NCI-H345 treated with DMSO at 0.1 percent for 48 hours (cell line): ENCODE data around the gene PTPA.
"Not testable (repeated sequence)": the region's sequence is repeated elsewhere in the genome, so short reads cannot be mapped to it uniquely, and the experiment has no call there.

Experiments
- DNase-seq: peaks from one replicate; lab custom pipeline; 2025; ENCODE audit not compliant: unreplicated experiment; lab: John Stamatoyannopoulos, UW

Gene PTPA

DNA sequence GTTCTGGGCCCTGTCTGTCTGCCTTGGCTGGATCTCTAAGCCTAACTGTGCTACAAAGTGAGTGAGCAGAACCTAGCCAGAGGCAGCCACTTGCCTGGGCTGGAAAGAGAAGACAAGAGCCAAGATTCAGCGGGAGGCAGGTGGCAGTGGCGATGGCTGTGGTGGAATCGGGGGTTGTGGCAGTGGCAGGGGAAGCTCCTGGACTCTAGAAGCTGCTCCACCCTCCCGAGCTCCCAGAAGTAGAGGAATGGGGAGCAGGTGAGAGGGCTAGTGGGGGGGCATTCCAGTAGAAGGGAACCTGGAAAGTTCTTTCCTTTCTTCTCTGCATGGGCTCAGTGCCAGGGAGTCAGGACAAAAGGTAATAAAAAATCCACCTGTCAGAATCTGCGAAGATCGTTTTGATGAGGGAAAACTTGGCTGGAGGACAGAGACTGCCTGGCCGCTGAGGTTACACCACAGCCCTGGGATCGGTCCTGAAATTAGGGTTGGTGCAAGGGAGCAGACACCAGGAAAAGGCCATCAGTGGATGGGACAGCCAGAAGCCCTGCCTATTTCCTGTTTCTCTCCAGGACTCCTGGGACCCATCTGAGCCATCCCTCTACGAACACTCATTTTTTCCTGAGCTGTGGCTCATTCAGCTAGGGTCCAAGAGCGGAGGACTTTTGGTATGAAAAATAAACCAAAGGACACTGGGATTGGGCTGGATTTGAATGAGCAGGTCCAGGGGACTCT is 2.2 kb upstream of the PTPA start:
- no peak for DNase-seq

- no peak for DNase-seq
Measured at GRCh38 chr9:129109537-129109903, 1.7 kb upstream of the PTPA start.

DNA sequence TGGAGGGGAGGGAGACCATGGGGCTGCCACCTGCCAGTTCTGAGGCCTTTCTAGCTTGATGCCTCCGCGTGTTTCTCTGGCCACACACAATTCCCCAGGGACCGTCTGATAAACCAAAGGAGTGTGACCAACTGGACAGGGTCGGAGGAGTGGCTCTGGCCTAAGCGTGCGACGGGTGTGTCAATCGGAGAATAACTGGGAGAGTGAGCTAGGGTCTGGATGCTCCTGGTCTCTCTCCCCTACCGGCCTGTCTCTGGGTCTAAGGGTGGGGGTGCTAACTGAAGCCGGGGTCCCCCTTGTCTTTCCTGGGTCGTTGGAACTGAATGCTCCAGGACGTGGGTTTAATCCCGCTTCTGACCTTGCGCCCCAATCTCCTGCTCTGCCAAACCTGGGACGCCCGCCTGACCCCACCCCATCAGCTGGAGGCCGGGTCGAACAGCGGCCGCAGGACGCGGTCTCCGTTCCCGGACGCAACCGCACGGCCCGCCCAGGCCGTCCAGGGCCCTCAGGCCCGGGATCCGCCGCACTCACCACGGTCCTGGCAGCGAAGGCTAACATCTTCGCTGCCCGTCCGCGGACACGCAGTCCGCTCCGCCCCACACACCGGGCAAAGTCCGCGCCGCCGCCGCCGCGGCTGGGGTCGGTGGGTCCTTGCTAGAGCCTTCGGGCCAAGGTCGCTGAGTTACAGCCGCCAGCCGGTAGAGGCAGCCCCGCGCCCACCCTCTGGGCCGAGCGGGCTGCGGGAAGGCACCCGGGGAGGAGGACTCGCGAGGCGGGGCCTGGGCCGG is 1.1 kb upstream of the PTPA start:
- no peak for DNase-seq

DNA sequence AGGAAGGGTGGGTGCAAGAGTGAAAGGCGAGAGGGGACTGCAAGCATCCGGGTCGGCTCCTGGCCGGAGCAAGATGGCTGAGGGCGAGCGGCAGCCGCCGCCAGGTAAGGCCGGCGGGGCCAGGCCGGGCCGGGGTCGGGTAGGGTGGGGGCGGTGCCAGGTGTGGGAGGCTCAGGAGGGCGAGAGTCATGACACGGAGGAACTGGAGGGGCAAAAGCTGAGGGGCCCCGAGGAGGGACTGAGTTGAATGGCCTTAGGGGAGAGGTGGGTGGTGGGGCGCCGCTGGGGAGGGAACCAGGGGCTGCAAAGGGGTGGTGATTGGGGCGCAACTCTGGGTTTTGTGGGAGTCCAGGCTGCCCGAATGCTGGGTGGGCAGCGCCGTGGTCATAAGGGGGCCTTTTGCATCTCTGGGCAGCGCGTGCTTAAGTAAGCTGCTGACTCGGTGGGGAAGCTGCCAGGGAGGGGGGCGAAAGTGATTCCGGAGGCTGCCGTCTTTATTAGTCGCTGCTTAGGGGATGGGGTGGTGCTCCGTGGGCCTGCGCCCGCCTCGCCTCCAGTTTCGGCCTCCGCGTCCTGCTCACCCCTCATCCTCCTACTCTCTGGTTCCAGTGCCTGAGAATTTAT is 425 bp downstream of the PTPA start:
- DNase-seq: peak; percentile 29

DNA sequence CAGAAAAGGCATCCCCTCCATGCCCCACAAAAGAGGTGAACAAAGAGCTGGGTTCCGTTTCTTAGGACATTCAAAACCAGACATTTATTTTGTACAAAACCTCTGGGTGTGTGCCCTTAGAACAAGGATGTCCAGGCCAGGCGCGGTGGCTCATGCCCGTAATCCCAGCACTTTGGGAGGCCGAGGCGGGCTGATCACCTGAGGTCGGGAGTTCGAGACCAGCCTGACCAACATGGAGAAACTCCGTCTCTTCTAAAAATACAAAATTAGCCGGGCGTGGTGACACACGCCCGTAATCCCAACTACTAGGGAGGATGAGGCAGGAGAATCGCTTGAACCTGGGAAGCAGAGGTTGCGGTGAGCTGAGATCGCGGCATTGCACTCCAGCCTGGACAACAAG is 1.3 kb downstream of the PTPA start:
- not testable (repeated sequence) for DNase-seq

GRCh38 chr9:129113645-129114304 is 2.6 kb downstream of the PTPA start:
- no peak for DNase-seq

DNA sequence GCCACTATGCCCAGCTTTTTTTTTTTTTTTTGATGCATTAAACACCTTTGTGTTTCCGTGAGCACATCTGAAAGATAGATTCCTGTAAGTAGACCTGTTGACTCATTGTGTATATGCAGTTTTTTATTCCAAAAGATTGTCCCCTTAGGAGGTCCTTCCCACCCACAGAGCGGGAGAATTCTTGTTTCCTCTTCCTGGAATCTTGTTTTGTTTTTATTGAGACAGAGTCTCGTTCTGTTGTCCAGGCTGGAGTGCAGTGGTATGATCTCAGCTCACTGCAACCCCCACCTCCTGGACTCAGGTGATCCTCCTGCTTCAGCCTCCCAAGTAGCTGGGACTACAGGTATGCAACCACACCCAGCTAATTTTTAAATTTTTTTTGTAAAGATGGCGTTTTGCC is 7.6 kb downstream of the PTPA start:
- no peak for DNase-seq

DNA sequence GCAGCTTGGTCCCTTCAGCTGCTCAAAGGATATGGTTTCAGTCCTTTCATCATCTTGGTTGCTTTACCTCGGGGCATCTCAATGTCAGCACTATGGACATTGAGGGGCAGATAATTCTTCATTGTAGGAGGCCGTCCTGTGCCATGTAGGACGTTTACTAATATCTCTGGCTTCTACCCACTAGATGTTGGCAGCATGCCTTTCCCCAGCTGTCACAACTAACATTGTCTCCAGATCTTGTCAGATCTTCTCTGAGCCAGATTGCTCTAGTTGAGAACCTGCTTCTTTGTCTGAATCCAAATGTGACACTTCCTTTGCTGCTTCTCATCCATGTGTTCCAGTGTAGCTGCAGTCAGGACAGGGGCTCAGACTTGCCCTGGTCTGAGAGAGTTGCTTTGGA is 10.3 kb downstream of the PTPA start:
- no peak for DNase-seq

GRCh38 chr9:129122133-129122532 is 10.9 kb downstream of the PTPA start:
- DNase-seq: no peak

GRCh38 chr9:129122976-129123375 is 11.8 kb downstream of the PTPA start:
- not testable (repeated sequence) for DNase-seq

- no peak for DNase-seq
Measured at GRCh38 chr9:129124506-129125069, 13.4 kb downstream of the PTPA start.

- DNase-seq: no peak
Measured at GRCh38 chr9:129125478-129125877, 14.3 kb downstream of the PTPA start.

DNA sequence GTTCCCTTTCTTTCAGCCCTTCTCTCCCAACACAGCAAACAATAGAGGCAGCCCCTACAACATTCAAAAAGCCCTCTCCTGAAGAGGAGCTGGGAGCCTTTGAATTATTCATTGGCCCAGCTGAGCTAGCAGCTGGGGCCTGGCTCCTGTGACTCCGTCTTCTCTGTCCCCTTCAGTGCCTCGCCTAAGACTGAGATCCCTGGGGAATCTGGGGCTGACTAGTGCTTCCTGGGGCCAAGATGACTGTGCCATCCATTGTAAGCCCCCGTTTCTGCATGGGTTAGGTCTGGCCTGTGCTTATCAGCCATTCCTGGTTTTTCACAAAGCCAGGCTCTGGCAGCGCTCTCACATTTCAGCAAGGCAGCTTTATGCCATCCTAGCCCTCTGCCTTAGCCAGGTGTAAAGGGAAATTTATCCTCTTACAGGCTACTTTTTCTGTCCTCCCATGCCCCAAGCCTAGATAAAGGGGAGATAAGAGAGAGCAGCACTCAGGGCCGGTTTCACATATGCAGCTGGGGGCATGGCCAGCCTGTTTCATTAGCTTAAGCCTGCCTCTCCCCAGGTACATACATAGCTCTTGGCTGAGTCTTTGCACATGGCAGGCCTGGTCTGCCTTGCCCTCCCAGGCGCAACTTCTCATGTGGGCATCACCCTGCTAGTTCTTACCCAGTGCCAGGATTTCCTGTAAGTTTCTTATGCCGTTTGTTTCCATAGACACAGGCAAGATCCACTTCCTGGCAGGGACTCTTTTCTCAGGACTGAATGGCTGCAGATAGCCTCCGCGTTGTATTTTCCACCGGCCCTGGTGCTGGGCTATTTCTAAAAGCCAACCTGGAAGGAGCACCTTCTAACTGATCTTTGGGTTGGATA is 15.8 kb downstream of the PTPA start:
- DNase-seq: peak; percentile 3

DNA sequence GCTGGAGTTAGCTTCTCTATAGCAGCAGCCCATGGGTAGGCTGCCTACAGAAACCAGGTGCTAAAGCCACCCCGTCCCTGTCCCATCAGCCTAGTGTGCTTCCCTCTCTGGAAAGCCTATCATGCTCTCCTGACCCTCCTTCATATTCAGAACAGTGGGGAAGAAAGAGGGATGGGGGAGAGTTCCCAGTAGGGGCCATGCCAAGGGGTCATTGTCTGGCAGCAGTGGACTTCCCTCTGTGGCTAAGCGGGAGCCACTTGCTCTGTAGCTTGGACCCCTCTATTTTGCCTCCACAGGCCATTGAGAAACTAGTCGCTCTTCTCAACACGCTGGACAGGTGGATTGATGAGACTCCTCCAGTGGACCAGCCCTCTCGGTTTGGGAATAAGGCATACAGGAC is 17.5 kb downstream of the PTPA start:
- no peak for DNase-seq

DNA sequence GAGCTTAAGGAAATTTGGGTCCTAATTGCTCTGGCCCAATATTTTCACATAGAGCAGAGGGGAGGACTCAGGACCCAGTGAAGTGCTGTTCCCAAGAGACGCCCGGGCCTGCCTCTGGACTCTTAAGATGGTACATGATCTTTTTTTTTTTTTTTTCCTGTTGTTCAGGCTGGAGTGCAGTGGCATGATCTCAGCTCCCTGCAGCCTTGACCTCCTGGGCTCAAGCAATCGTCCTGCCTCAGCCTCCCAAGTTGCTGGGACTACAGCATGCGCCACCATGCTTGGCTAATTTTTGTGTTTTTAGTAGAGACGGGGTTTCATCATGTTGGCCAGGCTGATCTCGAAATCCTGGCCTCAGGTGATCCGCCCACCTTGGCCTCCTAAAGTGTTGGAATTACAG is 19.1 kb downstream of the PTPA start:
- not testable (repeated sequence) for DNase-seq

- no peak for DNase-seq
Measured at GRCh38 chr9:129130791-129131190, 19.6 kb downstream of the PTPA start.

DNA sequence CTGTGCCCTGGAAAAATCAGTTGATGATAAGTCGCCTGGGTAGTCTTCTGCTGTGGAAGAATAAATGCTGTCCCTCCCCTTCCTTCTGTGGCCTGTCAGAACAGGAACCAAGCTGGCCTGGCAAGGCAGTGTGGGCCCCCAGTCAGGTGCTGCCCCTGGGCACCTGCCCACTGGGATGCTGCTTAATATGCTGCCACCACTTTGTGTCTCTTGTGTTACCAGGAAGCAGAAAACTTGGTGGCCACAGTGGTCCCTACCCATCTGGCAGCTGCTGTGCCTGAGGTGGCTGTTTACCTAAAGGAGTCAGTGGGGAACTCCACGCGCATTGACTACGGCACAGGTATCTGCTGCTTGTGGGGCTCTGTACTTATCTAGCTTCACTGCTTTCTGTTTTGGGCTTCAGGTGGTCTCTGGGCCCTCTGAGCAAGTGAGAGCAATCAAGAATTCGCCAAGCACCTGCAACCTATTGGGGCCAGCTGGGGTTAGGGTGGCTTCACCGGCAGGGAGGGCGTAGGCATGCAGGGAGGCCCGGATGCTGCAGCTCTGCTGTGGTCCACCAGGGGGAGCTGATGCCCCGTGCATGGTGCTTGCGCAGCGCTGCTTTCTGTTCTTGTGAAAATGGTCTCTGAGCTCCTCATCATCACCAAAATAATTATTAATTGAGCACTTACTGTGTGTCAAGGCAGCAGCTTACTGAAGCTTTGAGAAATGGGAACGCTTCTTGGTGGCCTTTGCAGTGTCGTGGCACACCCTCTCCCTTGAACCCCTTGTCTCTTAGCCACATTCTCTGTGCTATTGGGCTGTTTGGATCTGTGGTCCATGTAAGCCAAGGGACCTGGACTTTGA is 20.3 kb downstream of the PTPA start:
- DNase-seq: peak; percentile 16

DNA sequence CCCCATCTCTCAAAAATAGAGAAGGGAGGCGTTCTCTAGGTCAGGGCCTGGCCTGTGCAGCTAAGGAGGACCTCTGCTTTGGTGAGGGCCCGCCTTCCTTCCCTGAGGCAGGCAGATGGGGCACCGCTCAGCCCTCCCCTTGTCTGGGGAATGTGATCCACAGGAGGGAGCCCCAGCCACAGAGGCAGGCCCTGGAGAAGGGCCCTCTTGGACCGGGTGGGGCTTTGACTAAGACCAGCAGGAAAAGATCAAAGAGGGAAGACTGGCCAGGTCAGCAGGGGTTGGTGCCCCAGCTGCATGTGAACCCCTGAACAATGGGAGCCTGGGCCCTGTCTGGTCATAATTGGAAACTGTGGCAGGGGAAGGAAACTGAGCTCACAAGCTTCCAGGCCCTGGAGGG is 21.9 kb downstream of the PTPA start:
- DNase-seq: no peak

- DNase-seq: no peak
Measured at GRCh38 chr9:129135476-129135875, 24.3 kb downstream of the PTPA start.
